Measurements from ENCODE around the gene BTG1.

BTG1 gene

DNA sequence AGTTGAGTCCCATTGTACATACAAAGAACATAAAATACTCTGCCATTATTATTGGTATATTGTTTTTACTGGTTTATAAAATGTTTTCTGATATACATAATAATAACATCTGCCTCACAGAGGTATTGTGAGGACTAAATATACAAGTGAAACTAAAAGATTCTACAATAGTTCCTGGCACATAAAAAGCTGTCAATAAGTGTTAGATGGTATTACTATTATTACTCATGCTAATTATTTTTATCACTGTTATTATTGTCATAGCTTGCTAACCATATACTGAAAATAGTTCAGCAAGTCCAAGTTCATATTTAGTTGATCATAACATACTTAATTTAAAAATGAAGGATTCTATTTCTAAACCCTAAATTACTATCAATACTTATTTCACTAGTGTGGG lies 34.4 kb downstream of the BTG1 start:
- DNase-seq, result no peak
- Histone ChIP-seq H3K27ac (no peak overlapping the region), H3K27me3 (replicated peaks) (no peaks in the 10 kb centered on the region), H3K4me3 (ENCODE audit: low read depth, low read length) (no peak overlapping the region), H3K36me3 (replicated peaks) (no peaks in the 10 kb centered on the region)
- TF ChIP-seq, protein P1, sequence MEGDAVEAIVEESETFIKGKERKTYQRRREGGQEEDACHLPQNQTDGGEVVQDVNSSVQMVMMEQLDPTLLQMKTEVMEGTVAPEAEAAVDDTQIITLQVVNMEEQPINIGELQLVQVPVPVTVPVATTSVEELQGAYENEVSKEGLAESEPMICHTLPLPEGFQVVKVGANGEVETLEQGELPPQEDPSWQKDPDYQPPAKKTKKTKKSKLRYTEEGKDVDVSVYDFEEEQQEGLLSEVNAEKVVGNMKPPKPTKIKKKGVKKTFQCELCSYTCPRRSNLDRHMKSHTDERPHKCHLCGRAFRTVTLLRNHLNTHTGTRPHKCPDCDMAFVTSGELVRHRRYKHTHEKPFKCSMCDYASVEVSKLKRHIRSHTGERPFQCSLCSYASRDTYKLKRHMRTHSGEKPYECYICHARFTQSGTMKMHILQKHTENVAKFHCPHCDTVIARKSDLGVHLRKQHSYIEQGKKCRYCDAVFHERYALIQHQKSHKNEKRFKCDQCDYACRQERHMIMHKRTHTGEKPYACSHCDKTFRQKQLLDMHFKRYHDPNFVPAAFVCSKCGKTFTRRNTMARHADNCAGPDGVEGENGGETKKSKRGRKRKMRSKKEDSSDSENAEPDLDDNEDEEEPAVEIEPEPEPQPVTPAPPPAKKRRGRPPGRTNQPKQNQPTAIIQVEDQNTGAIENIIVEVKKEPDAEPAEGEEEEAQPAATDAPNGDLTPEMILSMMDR (IDR thresholded peaks at IDR 0.05; ENCODE audit: low read depth, low read length, missing control alignments), result no peak
- in situ Hi-C loops (cut with HindIII; ENCODE audit: low pct_ligation_motif_present, low sequenced_read_pairs), result no loop called here

DNA sequence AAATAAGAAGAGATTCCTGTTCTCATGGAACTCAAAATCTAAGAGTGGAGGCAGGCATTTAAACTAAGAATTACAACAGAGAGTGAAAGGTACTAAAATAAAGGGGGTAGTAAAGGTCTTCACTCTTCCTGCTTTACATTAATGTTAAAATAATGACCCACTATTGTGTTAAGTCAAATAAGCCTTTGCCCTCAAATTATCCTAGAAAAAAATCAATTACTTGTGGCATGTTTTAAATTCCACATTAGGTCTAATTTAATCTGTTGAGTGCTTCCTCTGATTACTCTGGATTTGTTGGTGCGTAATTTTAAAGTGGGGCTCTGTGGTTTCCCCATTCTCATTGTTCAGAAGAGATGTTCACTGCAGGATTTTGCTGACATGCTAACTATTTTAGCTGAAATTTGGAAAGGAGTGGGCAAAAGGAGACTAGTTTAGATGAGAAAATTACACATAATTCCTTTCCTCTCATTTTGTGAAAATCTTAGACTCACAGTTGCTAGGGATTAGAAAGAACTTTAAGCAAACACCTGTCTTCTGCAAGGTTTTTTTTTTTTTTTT lies 35.5 kb downstream of the BTG1 start:
- in situ Hi-C loops (cut with HindIII; ENCODE audit: low pct_ligation_motif_present, low sequenced_read_pairs), result no loop called here
- no peak overlapping the region for H3K4me3 ChIP-seq (ENCODE audit: low read depth, low read length)
- DNase-seq, result no peak
- H3K27me3 ChIP-seq (replicated peaks), result no peaks in the 10 kb centered on the region
- H3K36me3 ChIP-seq (replicated peaks), result no peaks in the 10 kb centered on the region
- H3K27ac ChIP-seq, result no peak overlapping the region
- TF ChIP-seq, protein P1 (IDR thresholded peaks at IDR 0.05; ENCODE audit: low read depth, low read length, missing control alignments), result no peak

DNA sequence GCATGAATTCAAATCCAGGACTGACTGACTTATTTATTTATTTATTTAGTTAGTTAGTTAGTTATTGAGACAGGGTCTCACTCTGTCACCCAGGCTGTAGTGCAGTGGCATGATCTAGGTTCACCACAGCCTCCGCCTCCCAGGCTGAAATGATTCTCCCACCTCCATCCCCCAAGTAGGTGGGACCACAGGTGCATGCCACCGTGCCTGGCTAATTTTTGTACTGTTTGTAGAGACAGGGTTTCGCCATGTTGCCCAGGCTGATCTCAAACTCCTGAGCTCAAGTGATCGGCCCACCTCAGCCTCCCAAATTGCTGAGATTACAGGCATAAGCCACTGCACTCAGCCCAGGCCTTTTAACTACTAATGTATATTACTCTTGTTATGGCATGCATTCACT lies 36.0 kb downstream of the BTG1 start:
- DNase-seq, result no peak
- H3K27ac ChIP-seq, result no peak overlapping the region

DNA sequence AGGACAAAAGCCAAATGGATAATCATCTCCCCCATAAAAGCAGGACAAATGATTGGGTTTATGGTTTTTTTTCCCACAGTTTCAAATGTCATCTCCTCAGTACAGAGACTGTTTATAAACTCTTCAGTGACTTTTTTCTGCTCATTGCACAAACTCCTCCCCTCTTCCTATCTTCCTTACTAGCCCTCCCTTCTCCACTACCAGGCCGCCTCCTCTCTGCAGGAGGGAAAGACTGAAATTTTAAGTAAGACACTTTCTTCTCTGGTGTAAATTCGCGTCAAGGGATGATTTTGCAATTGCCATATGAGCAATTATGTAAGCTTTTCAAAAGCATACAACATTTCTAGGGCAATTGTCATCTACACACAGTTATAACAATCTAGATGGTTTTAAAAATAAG lies 37.0 kb downstream of the BTG1 start:
- in situ Hi-C loops (cut with HindIII; ENCODE audit: low pct_ligation_motif_present, low sequenced_read_pairs), result no loop called here
- Histone ChIP-seq H3K27ac (no peak overlapping the region), H3K4me3 (ENCODE audit: low read depth, low read length) (no peak overlapping the region), H3K36me3 (replicated peaks) (no peaks in the 10 kb centered on the region), H3K27me3 (replicated peaks) (no peaks in the 10 kb centered on the region)
- TF ChIP-seq, protein P1 (IDR thresholded peaks at IDR 0.05; ENCODE audit: low read depth, low read length, missing control alignments), result no peak
- DNase-seq, result peak; percentile 16

More for the DNA sequence above, 36.0 kb downstream of the BTG1 start:
- TF ChIP-seq, protein P1 (IDR thresholded peaks at IDR 0.05; ENCODE audit: low read depth, low read length, missing control alignments), result no peak
- no peaks in the 10 kb centered on the region for H3K36me3 ChIP-seq (replicated peaks)
- H3K4me3 ChIP-seq (ENCODE audit: low read depth, low read length), result no peak overlapping the region
- no peaks in the 10 kb centered on the region for H3K27me3 ChIP-seq (replicated peaks)
- in situ Hi-C loops (cut with HindIII; ENCODE audit: low pct_ligation_motif_present, low sequenced_read_pairs), result no loop called here

DNA sequence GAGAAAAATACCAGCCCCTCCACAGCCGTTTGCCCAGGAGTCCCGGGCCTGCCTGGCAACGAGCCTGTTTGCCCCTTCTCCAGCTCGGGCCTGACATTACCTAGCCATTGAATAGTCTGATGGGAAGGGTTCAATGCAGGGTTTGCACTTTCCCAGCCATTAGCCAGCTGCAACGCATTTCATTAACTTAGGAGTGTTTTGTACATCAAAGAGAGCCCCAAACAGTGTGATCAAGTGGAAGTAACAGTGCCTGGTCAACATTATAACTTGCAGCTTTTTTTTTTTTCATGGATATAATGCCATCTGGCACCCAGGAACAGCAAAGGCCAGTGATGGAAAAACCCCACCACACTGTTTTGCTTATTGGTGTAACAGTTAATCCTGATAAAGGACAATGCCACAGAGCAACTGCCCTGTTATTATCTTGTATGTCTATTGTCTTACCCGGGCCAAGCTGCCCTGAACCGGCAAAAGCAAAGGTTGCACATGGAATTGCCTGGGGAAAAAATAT lies 38.0 kb downstream of the BTG1 start:
- Histone ChIP-seq H3K27me3 (replicated peaks) (no peaks in the 10 kb centered on the region), H3K27ac (no peak overlapping the region), H3K4me3 (ENCODE audit: low read depth, low read length) (no peak overlapping the region), H3K36me3 (replicated peaks) (no peaks in the 10 kb centered on the region)
- DNase-seq, result no peak
- in situ Hi-C loops (cut with HindIII; ENCODE audit: low pct_ligation_motif_present, low sequenced_read_pairs), result no loop called here
- TF ChIP-seq, protein P1 (IDR thresholded peaks at IDR 0.05; ENCODE audit: low read depth, low read length, missing control alignments), result no peak

DNA sequence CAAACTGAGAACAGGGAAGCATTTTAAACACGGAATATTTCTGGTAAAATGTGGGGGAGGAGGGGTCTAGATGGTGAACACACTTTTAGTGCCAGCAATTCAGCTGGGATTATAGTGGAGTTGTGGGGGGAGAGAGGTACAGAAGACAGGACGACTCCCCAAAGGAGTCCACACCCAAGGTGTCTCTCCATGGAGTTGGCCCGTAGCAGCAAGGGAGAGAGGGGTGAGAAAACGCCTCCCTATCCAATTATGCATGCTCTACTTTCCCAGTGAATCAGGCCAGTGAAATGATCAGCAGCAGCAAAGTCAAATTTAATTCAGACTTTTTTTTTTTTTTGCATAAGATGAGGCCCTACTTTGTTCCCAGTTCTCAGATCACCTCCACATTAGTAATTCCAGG lies 38.6 kb downstream of the BTG1 start:
- no peak overlapping the region for H3K4me3 ChIP-seq (ENCODE audit: low read depth, low read length)

More for the DNA sequence above, 38.6 kb downstream of the BTG1 start:
- TF ChIP-seq, protein P1 (IDR thresholded peaks at IDR 0.05; ENCODE audit: low read depth, low read length, missing control alignments), result no peak
- no peak for DNase-seq
- H3K27ac ChIP-seq, result no peak overlapping the region
- no peaks in the 10 kb centered on the region for H3K27me3 ChIP-seq (replicated peaks)
- no peaks in the 10 kb centered on the region for H3K36me3 ChIP-seq (replicated peaks)
- in situ Hi-C loops (cut with HindIII; ENCODE audit: low pct_ligation_motif_present, low sequenced_read_pairs), result no loop called here
